ENCODE measurements around the gene TDP2. TPM values are rescaled to one million over a fixed set of nuclear protein-coding genes. Genes with fewer than 3 reads are reported as not detected.

Gene TDP2, protein sequence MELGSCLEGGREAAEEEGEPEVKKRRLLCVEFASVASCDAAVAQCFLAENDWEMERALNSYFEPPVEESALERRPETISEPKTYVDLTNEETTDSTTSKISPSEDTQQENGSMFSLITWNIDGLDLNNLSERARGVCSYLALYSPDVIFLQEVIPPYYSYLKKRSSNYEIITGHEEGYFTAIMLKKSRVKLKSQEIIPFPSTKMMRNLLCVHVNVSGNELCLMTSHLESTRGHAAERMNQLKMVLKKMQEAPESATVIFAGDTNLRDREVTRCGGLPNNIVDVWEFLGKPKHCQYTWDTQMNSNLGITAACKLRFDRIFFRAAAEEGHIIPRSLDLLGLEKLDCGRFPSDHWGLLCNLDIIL
- total RNA-seq (10 to 100 TPM; 63.9 to 64.6 TPM), total RNA-seq (29.2 to 91.6 (median 64.7) reads per million in 172 experiments)
- 49.0 TPM for polyA plus RNA-seq (2013, experiment 1 of 2)
- 44.7 TPM for polyA plus RNA-seq (2013, experiment 2 of 2)

DNA sequence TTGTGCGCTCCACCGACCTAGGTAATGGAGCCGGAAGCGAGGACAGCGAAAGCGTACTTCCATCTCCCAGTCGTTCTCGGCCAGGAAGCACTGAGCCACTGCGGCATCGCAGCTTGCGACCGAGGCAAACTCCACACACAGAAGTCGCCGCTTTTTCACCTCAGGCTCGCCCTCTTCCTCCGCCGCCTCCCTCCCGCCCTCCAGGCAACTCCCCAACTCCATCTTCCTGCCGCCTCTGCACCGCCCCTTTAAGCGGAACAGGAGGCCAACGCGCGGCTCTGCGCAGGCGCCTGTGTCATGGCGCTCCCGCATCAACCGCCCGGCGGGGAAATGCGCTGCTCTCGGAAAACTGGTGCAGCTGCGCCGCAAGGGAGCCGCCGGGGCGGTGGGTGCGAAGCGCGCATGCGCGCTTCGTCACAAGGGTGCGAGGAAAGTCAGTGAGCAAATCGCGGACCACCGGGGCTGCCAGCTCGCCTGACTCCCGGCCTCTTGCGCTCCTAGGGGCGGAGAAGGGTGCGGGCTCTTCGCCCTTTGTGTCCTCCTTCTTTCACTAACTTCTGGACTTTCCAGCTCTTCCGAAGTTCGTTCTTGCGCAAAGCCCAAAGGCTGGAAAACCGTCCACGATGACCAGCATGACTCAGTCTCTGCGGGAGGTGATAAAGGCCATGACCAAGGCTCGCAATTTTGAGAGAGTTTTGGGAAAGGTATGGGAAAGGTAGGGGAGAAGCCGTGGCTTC lies at the start of gene TDP2, which contains the start of gene ACOT13:
Gene TDP2, minus strand, starts transcription at position 259 of the 737 bp plus-strand sequence. Its CDS starts 37 bp downstream, at position 222.
Gene ACOT13, plus strand, starts transcription at position 437 of the 737 bp plus-strand sequence. Its CDS starts 187 bp downstream, at position 624.
- Mint-ChIP-seq H3K4me1 (ENCODE audit: low read depth) (peaks cover 45% of the 10 kb centered on the region), H3K36me3 (ENCODE audit: low read depth) (peaks cover 71% of the 10 kb centered on the region), H3K9me3 (no peaks in the 10 kb centered on the region), H3K27ac (peak within 1 kb of the TSS; percentile 97), H3K4me3 (peak within 1 kb of the TSS; percentile 100), H3K27me3 (no peaks in the 10 kb centered on the region)
- ATAC-seq (ENCODE audit: poor library complexity) (peak; percentile 92), DNase-seq (peak; percentile 92 to 99 (median 95))
- peaks cover 31% of the 10 kb centered on the region for H3K36me3 ChIP-seq (ENCODE audit: insufficient read depth, low read length)
- H3K4me1 ChIP-seq (ENCODE audit: insufficient read depth, low read length), result peaks cover 33% of the 10 kb centered on the region
- H3K9me3 ChIP-seq (ENCODE audit: control insufficient read depth in 1 of 2, insufficient read depth in 1 of 2, low read length in 2 of 2), result no peaks in the 10 kb centered on the region
- CTCF ChIA-PET, result interaction anchor here (1.0 to 4.8 kb wide), 20 partner anchors 10 to 172 kb away, joined by 3 to 21 read pairs (median 4); partner anchors contain the start of genes ALDH5A1, C6orf62 and KIAA0319
- peak within 1 kb of the TSS; percentile 78 to 83 for H3K27ac ChIP-seq (ENCODE audit: low read depth in 1 of 2, low read length in 2 of 2)
- TF ChIP-seq, protein P1, sequence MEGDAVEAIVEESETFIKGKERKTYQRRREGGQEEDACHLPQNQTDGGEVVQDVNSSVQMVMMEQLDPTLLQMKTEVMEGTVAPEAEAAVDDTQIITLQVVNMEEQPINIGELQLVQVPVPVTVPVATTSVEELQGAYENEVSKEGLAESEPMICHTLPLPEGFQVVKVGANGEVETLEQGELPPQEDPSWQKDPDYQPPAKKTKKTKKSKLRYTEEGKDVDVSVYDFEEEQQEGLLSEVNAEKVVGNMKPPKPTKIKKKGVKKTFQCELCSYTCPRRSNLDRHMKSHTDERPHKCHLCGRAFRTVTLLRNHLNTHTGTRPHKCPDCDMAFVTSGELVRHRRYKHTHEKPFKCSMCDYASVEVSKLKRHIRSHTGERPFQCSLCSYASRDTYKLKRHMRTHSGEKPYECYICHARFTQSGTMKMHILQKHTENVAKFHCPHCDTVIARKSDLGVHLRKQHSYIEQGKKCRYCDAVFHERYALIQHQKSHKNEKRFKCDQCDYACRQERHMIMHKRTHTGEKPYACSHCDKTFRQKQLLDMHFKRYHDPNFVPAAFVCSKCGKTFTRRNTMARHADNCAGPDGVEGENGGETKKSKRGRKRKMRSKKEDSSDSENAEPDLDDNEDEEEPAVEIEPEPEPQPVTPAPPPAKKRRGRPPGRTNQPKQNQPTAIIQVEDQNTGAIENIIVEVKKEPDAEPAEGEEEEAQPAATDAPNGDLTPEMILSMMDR (IDR thresholded peaks at IDR 0.05), result peak; percentile 39
- H3K4me3 ChIP-seq (ENCODE audit: low read length), result peak within 1 kb of the TSS; percentile 96
- intact Hi-C loops (cut with DNase I, micrococcal nuclease), result loop anchor here (1.0 to 5.0 kb wide), 4 partner anchors 20 to 105 kb away; partner anchors contain the start of genes KIAA0319 (in 2 of the 2), C6orf62 (in 1 of the 2) and GMNN (in 1 of the 2)
- POLR2A ChIA-PET, result interaction anchor here (0.7 to 3.5 kb wide), 24 partner anchors 12 to 471 kb away, joined by 3 to 42 read pairs (median 4); partner anchors contain the start of genes ALDH5A1, C6orf62, GMNN and KIAA0319
- H3K27me3 ChIP-seq (ENCODE audit: control insufficient read depth in 1 of 2, insufficient read depth in 2 of 2, low read length in 2 of 2), result no peaks in the 10 kb centered on the region

DNA sequence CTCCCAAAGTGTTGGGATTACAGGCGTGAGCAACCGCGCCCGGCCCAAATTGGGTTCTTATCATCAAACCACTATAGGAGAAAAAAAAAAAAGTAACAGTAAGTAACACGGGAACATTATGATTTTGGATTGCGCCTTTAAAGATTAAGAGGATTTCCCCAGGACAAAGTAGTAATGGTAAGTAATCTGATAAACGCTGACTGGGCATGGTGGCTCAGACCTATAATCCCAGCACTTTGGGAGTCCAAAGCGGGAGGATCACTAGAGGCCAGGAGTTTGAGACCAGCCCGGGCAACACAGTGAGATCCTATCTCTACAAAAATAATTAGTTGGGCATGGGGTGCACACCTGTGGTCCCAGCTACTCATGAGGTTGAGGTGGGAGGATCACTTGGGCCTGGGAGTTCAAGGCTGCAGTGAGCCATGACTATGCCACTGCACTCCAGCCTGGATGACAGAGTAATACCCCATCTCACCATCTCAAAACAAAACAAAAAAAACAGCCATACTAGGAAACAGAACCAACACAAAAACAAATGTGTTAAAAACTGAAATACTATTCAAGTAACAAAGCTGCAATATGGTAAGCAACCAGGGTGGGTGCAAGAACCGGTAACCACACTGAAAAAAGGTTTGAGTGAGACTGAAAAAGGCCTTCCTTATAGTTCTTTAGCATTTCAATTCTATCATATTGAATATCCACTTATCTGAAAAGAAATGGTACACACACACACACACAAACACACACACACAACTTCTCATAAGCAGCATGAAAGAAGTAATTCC lies 44.0 kb upstream of the TDP2 start:
- Histone ChIP-seq H3K27ac (ENCODE audit: low read depth in 1 of 2, low read length in 2 of 2) (no peak overlapping the region), H3K27me3 (ENCODE audit: control insufficient read depth in 1 of 2, insufficient read depth in 2 of 2, low read length in 2 of 2) (no peaks in the 10 kb centered on the region), H3K4me3 (ENCODE audit: low read length) (no peak overlapping the region), H3K36me3 (ENCODE audit: insufficient read depth, low read length) (peaks cover 98% of the 10 kb centered on the region), H3K4me1 (ENCODE audit: insufficient read depth, low read length) (peaks cover 28% of the 10 kb centered on the region), H3K9me3 (ENCODE audit: control insufficient read depth in 1 of 2, insufficient read depth in 1 of 2, low read length in 2 of 2) (no peaks in the 10 kb centered on the region)
- ChIA-PET CTCF (interaction anchor here (0.9 kb wide), 1 partner anchor 130 kb away, joined by 3 read pairs; no protein-coding TSS in a partner anchor), POLR2A (no interaction called here)
- Mint-ChIP-seq H3K36me3 (ENCODE audit: low read depth) (peaks cover 99% of the 10 kb centered on the region), H3K4me3 (peak overlapping the region; percentile 25), H3K4me1 (ENCODE audit: low read depth) (peaks cover 76% of the 10 kb centered on the region), H3K27me3 (no peaks in the 10 kb centered on the region), H3K9me3 (no peaks in the 10 kb centered on the region), H3K27ac (peak overlapping the region; percentile 74)
- intact Hi-C loops (cut with DNase I, micrococcal nuclease), result no loop called here
- ATAC-seq (ENCODE audit: poor library complexity) (peak; percentile 39), DNase-seq (no peak)
- TF ChIP-seq, protein P1 (IDR thresholded peaks at IDR 0.05), result no peak

Measured in CD4-positive, alpha-beta T cell (primary cell).